Measurements from ENCODE around the gene PCYOX1L. TPM values are rescaled to one million over a fixed set of nuclear protein-coding genes. Genes with fewer than 3 reads are reported as not detected.

PCYOX1L gene
- total and polyA plus RNA-seq, 2 of the 8 experiments (the other 6 are each of a cell fraction or from before 2014, with no cell fraction given), result 6.8 to 17.2 TPM

- peaks cover 0 to under 1% (median 0%) of the 10 kb centered on the region in 4 experiments; a peak in 1 of 8 replicates for H3K36me3 ChIP-seq (ENCODE audit: control insufficient read depth in 2 of 4, insufficient read depth in 4 of 4, low read length in 3 of 4)
- H3K79me2 ChIP-seq (ENCODE audit: control insufficient read depth in 1 of 2, insufficient read depth in 2 of 2, low read length in 2 of 2), result peaks cover 0 to 11% of the 10 kb centered on the region in 2 experiments; a peak in 2 of 4 replicates
- no peak overlapping the region for H3K23ac ChIP-seq (ENCODE audit: insufficient read length)
- no peak for FAIRE-seq
- no peak overlapping the region for H4K5ac ChIP-seq (ENCODE audit: insufficient read length, low read depth, low read length)
- ChIA-PET POLR2A (ENCODE audit: partially characterized antibody) (interaction anchor here (1.0 to 3.0 kb wide), 2 partner anchors 10 to 14 kb away, joined by 3 to 12 read pairs; no protein-coding TSS in a partner anchor), CTCF (ENCODE audit: partially characterized antibody) (interaction anchor here (0.7 to 2.2 kb wide), 9 partner anchors 16 to 1255 kb away, joined by 3 to 7 read pairs (median 4); partner anchors contain the start of gene PCYOX1L)
- no peaks in the 10 kb centered on the region for H3K79me1 ChIP-seq (ENCODE audit: low read depth, low read length)
- no peak overlapping the region for H3K56ac ChIP-seq (replicated peaks; ENCODE audit: insufficient read length, low read depth, low read length)
- H2BK12ac ChIP-seq (ENCODE audit: low read depth, low read length), result no peak overlapping the region
- H3K9ac ChIP-seq (replicated peaks in 1 of 4; ENCODE audit: extremely low read depth in 1 of 4, low read depth in 3 of 4, low read length in 3 of 4), result no peak overlapping the region
- H3K4me3 ChIP-seq (ENCODE audit: extremely low read depth in 1 of 4, insufficient read depth in 2 of 4, low read depth in 3 of 4, low read length in 4 of 4), result no peak overlapping the region
- no peaks in the 10 kb centered on the region for H4K20me1 ChIP-seq (replicated peaks in 1 of 2; ENCODE audit: control insufficient read depth in 1 of 2, insufficient read depth in 2 of 2, low read length in 2 of 2)
- DNase-seq (ENCODE audit: low read depth in 1 of 2, low spot score in 2 of 2), result no peak
- H2AK5ac ChIP-seq (ENCODE audit: low read depth, low read length), result no peak overlapping the region
- no peak overlapping the region for H3K18ac ChIP-seq (ENCODE audit: extremely low read depth, low read length)
- no peaks in the 10 kb centered on the region for H3K27me3 ChIP-seq (replicated peaks in 1 of 4; ENCODE audit: control insufficient read depth in 3 of 4, extremely low read depth in 1 of 4, insufficient read depth in 3 of 4, low read length in 3 of 4)
- H2BK5ac ChIP-seq (ENCODE audit: low read depth, low read length), result no peak overlapping the region
- H4K8ac ChIP-seq (ENCODE audit: extremely low read depth, insufficient read depth, low read length), result no peak overlapping the region
- H3K23me2 ChIP-seq (ENCODE audit: low read depth, low read length), result peaks cover 12% of the 10 kb centered on the region
- no peak overlapping the region for H4K91ac ChIP-seq (replicated peaks; ENCODE audit: insufficient read length, low read length)
- H3K4ac ChIP-seq (replicated peaks; ENCODE audit: insufficient read length, low read depth, low read length), result no peak overlapping the region
- TF ChIP-seq YY1 (IDR thresholded peaks at IDR 0.05; ENCODE audit: low read depth, low read length) (no peak), KDM4A (IDR thresholded peaks at IDR 0.05; ENCODE audit: low read depth, low read length, severe bottlenecking) (no peak), BRCA1 (IDR thresholded peaks at IDR 0.05; ENCODE audit: low read depth, low read length) (no peak), CTBP2 (IDR thresholded peaks at IDR 0.05; ENCODE audit: borderline replicate concordance, insufficient read depth, insufficient read length, low read length) (no peak), EP300 (IDR thresholded peaks at IDR 0.05; ENCODE audit: borderline replicate concordance in 1 of 2, low read depth in 2 of 2, low read length in 2 of 2) (no peak)
- H3K14ac ChIP-seq (ENCODE audit: insufficient read length), result no peak overlapping the region
- no peak overlapping the region for H3K27ac ChIP-seq (ENCODE audit: low read depth, low read length)
- no peak overlapping the region for H2BK15ac ChIP-seq (ENCODE audit: low read length)
- peaks cover 0 to 3% (median 1%) of the 10 kb centered on the region in 4 experiments; a peak in 4 of 7 replicates for H3K4me1 ChIP-seq (replicated peaks in 1 of 4; ENCODE audit: control insufficient read depth in 3 of 4, insufficient read depth in 4 of 4, low read length in 3 of 4)
- H2BK120ac ChIP-seq (replicated peaks; ENCODE audit: low read depth, low read length), result no peak overlapping the region
- H3K9me3 ChIP-seq (ENCODE audit: insufficient read depth in 2 of 2, low read depth in 1 of 2, low read length in 1 of 2), result no peaks in the 10 kb centered on the region
- no peak overlapping the region for H3K4me2 ChIP-seq (ENCODE audit: insufficient read depth in 1 of 2, low read depth in 2 of 2, low read length in 2 of 2)
- H2BK20ac ChIP-seq (ENCODE audit: low read length), result no peak overlapping the region
- no peak overlapping the region for H2AFZ ChIP-seq (ENCODE audit: low read length)
Measured at GRCh38 chr5:149341876-149342275, 16.0 kb upstream of the PCYOX1L start.
